ENCODE data around the gene OR5AN1.
"Not testable (repeated sequence)": the region's sequence is repeated elsewhere in the genome, so short reads cannot be mapped to it uniquely, and the experiment has no call there.

DNA sequence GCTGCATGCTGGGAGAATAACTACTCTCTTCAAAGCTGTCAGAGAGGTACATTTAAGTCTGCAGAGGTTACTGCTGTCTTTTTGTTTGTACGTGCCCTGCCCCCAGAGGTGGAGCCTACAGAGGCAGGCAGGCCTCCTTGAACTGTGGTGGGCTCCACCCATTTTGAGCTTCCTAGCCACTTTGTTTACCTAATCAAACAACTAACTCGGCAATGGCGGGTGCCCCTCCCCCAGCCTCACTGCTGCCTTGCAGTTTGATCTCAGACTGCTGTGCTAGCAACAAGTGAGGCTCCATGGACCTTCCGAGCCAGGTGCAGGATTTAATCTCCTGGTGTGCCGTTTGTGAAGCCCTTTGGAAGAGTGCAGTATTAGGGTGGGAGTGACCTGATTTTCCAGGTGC lies 9.0 kb upstream of the OR5AN1 start:
- TF ChIP-seq, protein P1, sequence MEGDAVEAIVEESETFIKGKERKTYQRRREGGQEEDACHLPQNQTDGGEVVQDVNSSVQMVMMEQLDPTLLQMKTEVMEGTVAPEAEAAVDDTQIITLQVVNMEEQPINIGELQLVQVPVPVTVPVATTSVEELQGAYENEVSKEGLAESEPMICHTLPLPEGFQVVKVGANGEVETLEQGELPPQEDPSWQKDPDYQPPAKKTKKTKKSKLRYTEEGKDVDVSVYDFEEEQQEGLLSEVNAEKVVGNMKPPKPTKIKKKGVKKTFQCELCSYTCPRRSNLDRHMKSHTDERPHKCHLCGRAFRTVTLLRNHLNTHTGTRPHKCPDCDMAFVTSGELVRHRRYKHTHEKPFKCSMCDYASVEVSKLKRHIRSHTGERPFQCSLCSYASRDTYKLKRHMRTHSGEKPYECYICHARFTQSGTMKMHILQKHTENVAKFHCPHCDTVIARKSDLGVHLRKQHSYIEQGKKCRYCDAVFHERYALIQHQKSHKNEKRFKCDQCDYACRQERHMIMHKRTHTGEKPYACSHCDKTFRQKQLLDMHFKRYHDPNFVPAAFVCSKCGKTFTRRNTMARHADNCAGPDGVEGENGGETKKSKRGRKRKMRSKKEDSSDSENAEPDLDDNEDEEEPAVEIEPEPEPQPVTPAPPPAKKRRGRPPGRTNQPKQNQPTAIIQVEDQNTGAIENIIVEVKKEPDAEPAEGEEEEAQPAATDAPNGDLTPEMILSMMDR (IDR thresholded peaks at IDR 0.05), result not testable (repeated sequence)
- TF ChIP-seq POLR2A (IDR thresholded peaks at IDR 0.05), result not testable (repeated sequence)
